ENCODE results near the gene TUBB. TPM values are rescaled to one million over a fixed set of nuclear protein-coding genes. Genes with fewer than 3 reads are reported as not detected.

Gene TUBB
- total RNA-seq, 1 experiment from 2014 or later: 1,719 TPM

- Histone ChIP-seq H3K4ac (ENCODE audit: low read depth, low read length) (no peak overlapping the region; the same call in 1 of the 2 replicates), H2BK15ac (ENCODE audit: low read depth, low read length) (no peak overlapping the region), H3K9ac (ENCODE audit: extremely low read depth, insufficient read length, low read length) (no peak overlapping the region), H3K27ac (ENCODE audit: insufficient read length, low read depth, low read length) (no peak overlapping the region), H4K5ac (ENCODE audit: insufficient read length, low read depth, low read length) (no peak overlapping the region), H2AK5ac (ENCODE audit: insufficient read length, low read length) (peak overlapping the region; percentile 67), H2BK5ac (ENCODE audit: insufficient read length, low read length) (no peak overlapping the region), H3K23me2 (ENCODE audit: insufficient read length, low read depth, low read length, poor library complexity, severe bottlenecking) (no peaks in the 10 kb centered on the region), H2BK20ac (ENCODE audit: low read depth, low read length, poor library complexity, severe bottlenecking) (peak overlapping the region; percentile 49), H3K56ac (ENCODE audit: insufficient read length, low read depth, low read length) (no peak overlapping the region), H2BK12ac (ENCODE audit: insufficient read length, low read depth, low read length) (no peak overlapping the region), H4K20me1 (ENCODE audit: control insufficient read depth, insufficient read depth, insufficient read length) (no peaks in the 10 kb centered on the region), H3T11ph (ENCODE audit: low read length) (no peak overlapping the region), H3K79me1 (ENCODE audit: insufficient read depth, low read depth, low read length, poor library complexity, severe bottlenecking) (no peaks in the 10 kb centered on the region), H4K8ac (replicated peaks; ENCODE audit: insufficient read length, low read depth, low read length) (no peak overlapping the region), H2BK120ac (ENCODE audit: low read depth, low read length, poor library complexity, severe bottlenecking) (no peak overlapping the region), H3K27me3 (ENCODE audit: insufficient read depth, low read length) (no peaks in the 10 kb centered on the region), H3K23ac (ENCODE audit: insufficient read length, low read depth, low read length) (no peak overlapping the region), H2AFZ (ENCODE audit: low read length) (no peak overlapping the region), H3K14ac (ENCODE audit: insufficient read depth, low read length) (no peak overlapping the region), H3K9me3 (ENCODE audit: control insufficient read depth, low read depth, low read length) (no peaks in the 10 kb centered on the region), H4K91ac (ENCODE audit: insufficient read length, low read depth, low read length) (peak overlapping the region; percentile 97), H3K4me2 (ENCODE audit: insufficient read depth, insufficient read length, low read length) (no peak overlapping the region), H3K4me1 (ENCODE audit: insufficient read depth, low read length) (peaks cover 30% of the 10 kb centered on the region; the same call in 1 of the 2 replicates), H3K79me2 (ENCODE audit: insufficient read depth, low read length) (no peaks in the 10 kb centered on the region), H3K18ac (ENCODE audit: insufficient read length, low read depth, low read length) (no peak overlapping the region)
- DNase-seq: no peak
- no peak for TF ChIP-seq CTCF (conservative IDR thresholded peaks at IDR 0.05)
- Mint-ChIP-seq H3K9me3 (no peaks in the 10 kb centered on the region), H3K27ac (peak overlapping the region in 2 of 3 experiments; percentile 61 to 65; a peak in 3 of 7 replicates), H3K4me3 (no peak overlapping the region), H3K4me1 (peaks cover 62 to 69% of the 10 kb centered on the region in 2 experiments), H3K36me3 (ENCODE audit: insufficient read depth in 1 of 3, low read depth in 3 of 3) (peaks cover 0 to 1% (median 0%) of the 10 kb centered on the region in 3 experiments; a peak in 1 of 7 replicates), H3K27me3 (ENCODE audit: low read depth) (no peaks in the 10 kb centered on the region; the same call in 1 of the 2 replicates)
- no CpG with 5 or more reads among the region's 9 CpGs for WGBS (ENCODE audit: extremely low coverage, insufficient read length, low lambda C conversion rate)
Measured at GRCh38 chr6:30767158-30767943, 47.2 kb downstream of the TUBB start.
